Adipocyte (in vitro differentiated cells): ENCODE results near the gene NSG2.

Experiments used
- DNase-seq: peaks from one replicate; pipeline ENCODE4 v3.0.0-alpha.2; 2015; ENCODE audit warnings: low read depth
- H3K27me3 ChIP-seq: replicated peaks from 2 replicates; pipeline ENCODE4 v1.7.0; 2013; ENCODE audit warnings: mild to moderate bottlenecking, low read length, moderate library complexity; ENCODE audit not compliant: control insufficient read depth, insufficient read depth
- H3K36me3 ChIP-seq: 2 replicates; pipeline ENCODE4 v1.7.0; 2013; ENCODE audit warnings: low read length, mild to moderate bottlenecking, moderate library complexity; ENCODE audit not compliant: control insufficient read depth, insufficient read depth, severe bottlenecking
- H3K4me1 ChIP-seq: 2 replicates; pipeline ENCODE4 v1.7.0; 2013; ENCODE audit warnings: mild to moderate bottlenecking, low read length, moderate library complexity; ENCODE audit not compliant: control insufficient read depth, insufficient read depth
- H3K4me3 ChIP-seq: 2 replicates; pipeline ENCODE4 v1.7.0; 2013; ENCODE audit warnings: mild to moderate bottlenecking, low read length, moderate library complexity
- H3K9ac ChIP-seq: 2 replicates; pipeline ENCODE4 v1.7.0; 2013; ENCODE audit warnings: mild to moderate bottlenecking, low read length, moderate library complexity
- H3K9me3 ChIP-seq: 2 replicates; pipeline ENCODE4 v1.7.0; 2013; ENCODE audit warnings: mild to moderate bottlenecking, low read length, moderate library complexity; ENCODE audit not compliant: control insufficient read depth

Gene NSG2

GRCh38 chr5:174063082-174063756, 17.7 kb downstream of the NSG2 start:
- Histone ChIP-seq H3K4me3 (no peak overlapping the region), H3K27me3 (peaks cover 14% of the 10 kb centered on the region)
- no peak for DNase-seq

GRCh38 chr5:174064171-174064570, 18.7 kb downstream of the NSG2 start:
- Histone ChIP-seq H3K36me3 (no peaks in the 10 kb centered on the region), H3K9ac (no peak overlapping the region), H3K4me3 (no peak overlapping the region), H3K4me1 (no peaks in the 10 kb centered on the region), H3K27me3 (peaks cover 20% of the 10 kb centered on the region), H3K9me3 (peaks cover 6% of the 10 kb centered on the region)
- DNase-seq: no peak

More at GRCh38 chr5:174063082-174063756, 17.7 kb downstream of the NSG2 start:
- Histone ChIP-seq H3K36me3 (no peaks in the 10 kb centered on the region), H3K9ac (no peak overlapping the region), H3K4me1 (no peaks in the 10 kb centered on the region), H3K9me3 (peaks cover 6% of the 10 kb centered on the region)

GRCh38 chr5:174065528-174066197, 20.2 kb downstream of the NSG2 start:
- H3K36me3 ChIP-seq: no peaks in the 10 kb centered on the region
- no peaks in the 10 kb centered on the region for H3K4me1 ChIP-seq
- no peak overlapping the region for H3K4me3 ChIP-seq
- no peak for DNase-seq
- no peak overlapping the region for H3K9ac ChIP-seq
- H3K27me3 ChIP-seq: peaks cover 23% of the 10 kb centered on the region
- peaks cover 1% of the 10 kb centered on the region for H3K9me3 ChIP-seq

GRCh38 chr5:174067499-174067898, 22.0 kb downstream of the NSG2 start:
- Histone ChIP-seq H3K36me3 (no peaks in the 10 kb centered on the region), H3K9ac (no peak overlapping the region), H3K4me1 (no peaks in the 10 kb centered on the region), H3K4me3 (no peak overlapping the region), H3K9me3 (no peaks in the 10 kb centered on the region), H3K27me3 (peaks cover 26% of the 10 kb centered on the region)
- no peak for DNase-seq

GRCh38 chr5:174071484-174071883, 26.0 kb downstream of the NSG2 start:
- Histone ChIP-seq H3K4me1 (no peaks in the 10 kb centered on the region), H3K9me3 (no peaks in the 10 kb centered on the region), H3K4me3 (no peak overlapping the region), H3K36me3 (no peaks in the 10 kb centered on the region), H3K9ac (no peak overlapping the region), H3K27me3 (peaks cover 12% of the 10 kb centered on the region)
- no peak for DNase-seq

- DNase-seq: no peak
- Histone ChIP-seq H3K36me3 (no peaks in the 10 kb centered on the region), H3K9me3 (no peaks in the 10 kb centered on the region), H3K4me1 (no peaks in the 10 kb centered on the region), H3K9ac (no peak overlapping the region), H3K4me3 (no peak overlapping the region), H3K27me3 (peaks cover 12% of the 10 kb centered on the region)
Observed at GRCh38 chr5:174073122-174073660, 27.7 kb downstream of the NSG2 start.

GRCh38 chr5:174074369-174074768, 28.9 kb downstream of the NSG2 start:
- no peak for DNase-seq
- Histone ChIP-seq H3K36me3 (no peaks in the 10 kb centered on the region), H3K4me3 (no peak overlapping the region), H3K27me3 (peaks cover 5% of the 10 kb centered on the region), H3K4me1 (no peaks in the 10 kb centered on the region), H3K9me3 (no peaks in the 10 kb centered on the region), H3K9ac (no peak overlapping the region)

GRCh38 chr5:174078416-174078815, 32.9 kb downstream of the NSG2 start:
- no peaks in the 10 kb centered on the region for H3K4me1 ChIP-seq
- H3K27me3 ChIP-seq: no peaks in the 10 kb centered on the region
- no peaks in the 10 kb centered on the region for H3K9me3 ChIP-seq
- no peak overlapping the region for H3K4me3 ChIP-seq
- H3K9ac ChIP-seq: no peak overlapping the region
- DNase-seq: no peak
- H3K36me3 ChIP-seq: no peaks in the 10 kb centered on the region

GRCh38 chr5:174082286-174082685, 36.8 kb downstream of the NSG2 start:
- Histone ChIP-seq H3K4me3 (no peak overlapping the region), H3K9ac (no peak overlapping the region), H3K27me3 (peaks cover 2% of the 10 kb centered on the region), H3K9me3 (no peaks in the 10 kb centered on the region), H3K4me1 (no peaks in the 10 kb centered on the region), H3K36me3 (no peaks in the 10 kb centered on the region)
- no peak for DNase-seq

GRCh38 chr5:174083056-174083827, 37.7 kb downstream of the NSG2 start:
- Histone ChIP-seq H3K9ac (no peak overlapping the region), H3K4me1 (peaks cover under 1% of the 10 kb centered on the region), H3K36me3 (no peaks in the 10 kb centered on the region), H3K9me3 (no peaks in the 10 kb centered on the region), H3K4me3 (no peak overlapping the region), H3K27me3 (peaks cover 2% of the 10 kb centered on the region)
- no peak for DNase-seq

- no peak for DNase-seq
- Histone ChIP-seq H3K4me3 (no peak overlapping the region), H3K9me3 (no peaks in the 10 kb centered on the region), H3K36me3 (no peaks in the 10 kb centered on the region), H3K27me3 (peaks cover 8% of the 10 kb centered on the region), H3K4me1 (peaks cover 4% of the 10 kb centered on the region), H3K9ac (no peak overlapping the region)
Observed at GRCh38 chr5:174084691-174085154, 39.2 kb downstream of the NSG2 start.
